Erythroblast (primary cell): ENCODE data around the gene SDHB.

Source experiments
- GATA1 ChIP-seq: IDR thresholded peaks from 2 replicates; pipeline ENCODE4 v1.6.1; 2011; ENCODE audit warnings: low read depth, mild to moderate bottlenecking, control low read depth, low read length, moderate library complexity
- POLR2A ChIP-seq: IDR thresholded peaks from 2 replicates; pipeline ENCODE4 v1.6.1; 2011; ENCODE audit warnings: mild to moderate bottlenecking, low read length

GRCh38 chr1:17102232-17102631, 48.4 kb upstream of the SDHB start:
- TF ChIP-seq POLR2A (no peak), GATA1 (no peak)
